GM10266 (cell line): ENCODE results near the gene CAPN7.
"Not testable (repeated sequence)": the region's sequence is repeated elsewhere in the genome, so short reads cannot be mapped to it uniquely, and the experiment has no call there.

Experiments
- DNase-seq: peaks from one replicate; pipeline ENCODE4 v3.0.0; 2012; ENCODE audit errors: extremely low spot score
- TF ChIP-seq, protein P1 (sequence below): IDR thresholded peaks from 2 replicates; pipeline ENCODE4 v1.5.1; 2012; ENCODE audit warnings: mild to moderate bottlenecking, low read depth; ENCODE audit not compliant: control insufficient read depth, insufficient read depth; ENCODE audit errors: missing control alignments

CAPN7 gene

DNA sequence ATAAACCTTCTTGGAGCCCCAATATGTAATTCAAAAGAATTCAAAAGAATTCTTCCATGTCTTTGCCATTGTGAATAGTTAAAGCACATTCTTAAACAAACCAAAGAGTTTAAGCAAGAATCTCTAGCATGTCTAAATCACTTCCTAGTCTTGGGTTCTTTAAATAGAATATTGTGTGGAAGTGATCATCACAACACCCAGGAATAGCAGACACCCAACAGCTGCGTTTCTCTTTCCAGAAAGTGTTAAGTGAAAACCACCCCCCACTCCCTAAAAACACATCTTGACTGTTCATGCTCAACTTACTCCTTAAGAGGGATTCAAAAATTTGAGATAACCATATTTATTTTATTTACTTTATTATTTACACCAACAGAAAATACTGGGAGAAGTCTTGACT lies 24.1 kb upstream of the CAPN7 start:
- TF ChIP-seq, protein P1, sequence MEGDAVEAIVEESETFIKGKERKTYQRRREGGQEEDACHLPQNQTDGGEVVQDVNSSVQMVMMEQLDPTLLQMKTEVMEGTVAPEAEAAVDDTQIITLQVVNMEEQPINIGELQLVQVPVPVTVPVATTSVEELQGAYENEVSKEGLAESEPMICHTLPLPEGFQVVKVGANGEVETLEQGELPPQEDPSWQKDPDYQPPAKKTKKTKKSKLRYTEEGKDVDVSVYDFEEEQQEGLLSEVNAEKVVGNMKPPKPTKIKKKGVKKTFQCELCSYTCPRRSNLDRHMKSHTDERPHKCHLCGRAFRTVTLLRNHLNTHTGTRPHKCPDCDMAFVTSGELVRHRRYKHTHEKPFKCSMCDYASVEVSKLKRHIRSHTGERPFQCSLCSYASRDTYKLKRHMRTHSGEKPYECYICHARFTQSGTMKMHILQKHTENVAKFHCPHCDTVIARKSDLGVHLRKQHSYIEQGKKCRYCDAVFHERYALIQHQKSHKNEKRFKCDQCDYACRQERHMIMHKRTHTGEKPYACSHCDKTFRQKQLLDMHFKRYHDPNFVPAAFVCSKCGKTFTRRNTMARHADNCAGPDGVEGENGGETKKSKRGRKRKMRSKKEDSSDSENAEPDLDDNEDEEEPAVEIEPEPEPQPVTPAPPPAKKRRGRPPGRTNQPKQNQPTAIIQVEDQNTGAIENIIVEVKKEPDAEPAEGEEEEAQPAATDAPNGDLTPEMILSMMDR, result no peak
- DNase-seq, result no peak

DNA sequence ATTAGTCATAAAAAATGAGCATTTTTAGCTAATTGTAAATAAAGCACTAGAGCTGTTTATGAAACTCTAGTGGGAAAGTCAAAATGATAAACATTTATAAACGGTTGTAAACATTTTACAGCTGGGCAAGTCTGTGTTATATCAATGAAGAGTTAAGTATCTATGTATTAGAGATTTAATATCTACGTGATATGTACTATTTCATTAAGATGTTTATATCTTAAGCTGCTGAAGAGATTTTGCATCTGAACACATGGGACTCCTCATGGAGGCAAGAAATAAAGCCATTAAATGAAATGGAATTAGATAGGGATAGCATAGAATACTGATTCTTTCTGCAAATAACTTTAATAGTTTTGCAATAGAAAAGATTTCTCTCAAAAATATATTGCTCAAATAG lies 23.0 kb upstream of the CAPN7 start:
- TF ChIP-seq, protein P1, result no peak
- no peak for DNase-seq

DNA sequence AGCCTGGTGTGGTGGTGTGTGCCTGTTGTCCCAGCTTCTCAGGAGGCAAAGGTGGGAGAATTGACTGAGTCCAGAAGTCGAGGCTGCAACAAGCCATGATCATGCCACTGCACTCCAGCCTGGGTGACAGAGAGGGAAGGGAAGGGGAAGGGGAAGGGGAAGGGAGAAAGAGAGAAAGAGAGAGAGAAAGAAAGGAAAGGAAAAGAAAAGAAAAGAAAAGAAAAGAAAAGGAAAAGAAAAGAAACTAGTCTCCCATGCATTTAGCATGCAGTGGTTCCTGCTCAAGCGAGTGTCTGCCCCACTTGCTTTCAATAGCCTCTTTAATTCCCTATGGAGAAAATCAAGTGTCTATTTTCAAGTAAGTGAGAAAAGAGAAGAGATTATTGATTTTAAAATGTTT lies 20.6 kb upstream of the CAPN7 start:
- DNase-seq, result no peak
- TF ChIP-seq, protein P1, result no peak

DNA sequence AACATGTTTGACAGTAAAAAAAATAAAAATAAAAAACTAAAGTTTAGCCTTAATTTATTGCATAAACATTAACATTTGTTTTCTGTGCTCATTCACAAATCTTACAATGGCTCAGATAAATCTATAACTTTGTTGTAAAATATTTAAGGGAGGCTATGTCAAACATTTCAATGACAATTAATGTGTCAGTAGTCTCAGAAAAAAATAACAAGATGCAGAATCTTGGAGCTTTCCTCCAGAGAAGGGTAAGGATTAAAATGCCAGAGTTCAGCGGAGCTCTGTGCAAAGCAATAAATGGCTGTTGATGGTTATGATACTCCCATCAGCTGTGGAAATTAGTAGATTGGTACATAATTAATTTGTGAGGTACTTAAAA lies 20.0 kb upstream of the CAPN7 start:
- DNase-seq, result no peak
- TF ChIP-seq, protein P1, result no peak

DNA sequence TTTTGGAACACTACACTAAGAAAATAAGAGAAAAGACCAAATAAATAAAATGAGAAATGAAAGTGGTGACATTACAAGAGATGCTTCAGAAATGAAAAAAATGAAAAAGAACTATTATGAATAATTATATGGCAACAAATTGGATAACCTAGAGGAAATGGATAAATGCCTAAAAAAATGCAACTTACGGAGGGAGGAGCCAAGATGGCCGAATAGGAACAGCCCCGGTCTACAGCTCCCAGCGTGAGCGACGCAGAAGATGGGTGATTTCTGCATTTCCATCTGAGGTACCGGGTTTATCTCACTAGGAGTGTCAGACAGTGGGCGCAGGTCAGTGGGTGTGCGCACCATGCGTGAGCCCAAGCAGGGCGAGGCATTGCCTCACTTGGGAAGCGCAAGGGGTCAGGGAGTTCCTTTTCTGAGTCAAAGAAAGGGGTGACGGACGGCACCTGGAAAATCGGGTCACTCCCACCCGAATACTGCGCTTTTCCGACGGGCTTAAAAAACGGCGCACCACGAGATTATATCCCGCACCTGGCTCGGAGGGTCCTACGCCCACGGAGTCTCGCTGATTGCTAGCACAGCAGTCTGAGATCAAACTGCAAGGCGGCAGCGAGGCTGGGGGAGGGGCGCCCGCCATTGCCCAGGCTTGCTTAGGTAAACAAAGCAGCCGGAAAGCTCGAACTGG lies 19.4 kb upstream of the CAPN7 start:
- DNase-seq, result not testable (repeated sequence)

DNA sequence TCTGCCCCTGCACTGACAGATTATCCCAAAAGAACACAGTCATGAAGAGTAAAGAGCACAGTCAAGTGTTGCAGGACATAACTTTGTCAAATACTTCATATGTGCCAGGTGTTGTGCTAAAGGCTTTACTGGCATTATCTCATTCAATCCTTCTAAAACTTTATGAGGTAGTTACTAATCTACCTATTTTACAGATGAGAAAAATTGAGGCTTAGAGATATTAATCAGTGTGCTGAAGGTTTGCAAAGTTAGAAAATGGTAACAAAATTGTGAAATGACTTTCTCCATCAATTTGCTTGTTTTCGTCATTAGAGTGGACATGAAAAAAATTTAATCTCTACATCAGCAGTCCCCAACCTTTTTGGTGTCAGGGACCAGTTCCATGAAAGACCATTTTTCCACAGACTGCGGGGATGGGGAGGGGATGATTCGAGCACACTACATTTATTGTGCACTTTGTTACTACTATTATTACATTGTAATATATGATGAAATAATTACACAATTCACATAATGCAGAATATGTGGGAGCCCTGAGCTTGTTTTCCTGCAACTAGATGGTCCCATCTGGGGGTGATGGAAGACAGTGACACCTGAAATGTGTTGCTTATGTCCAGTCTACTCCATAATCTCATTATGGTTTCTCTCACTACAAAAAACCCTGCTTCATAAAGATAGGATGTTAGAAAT lies 8.6 kb upstream of the CAPN7 start:
- DNase-seq, result no peak
- TF ChIP-seq, protein P1, result no peak

DNA sequence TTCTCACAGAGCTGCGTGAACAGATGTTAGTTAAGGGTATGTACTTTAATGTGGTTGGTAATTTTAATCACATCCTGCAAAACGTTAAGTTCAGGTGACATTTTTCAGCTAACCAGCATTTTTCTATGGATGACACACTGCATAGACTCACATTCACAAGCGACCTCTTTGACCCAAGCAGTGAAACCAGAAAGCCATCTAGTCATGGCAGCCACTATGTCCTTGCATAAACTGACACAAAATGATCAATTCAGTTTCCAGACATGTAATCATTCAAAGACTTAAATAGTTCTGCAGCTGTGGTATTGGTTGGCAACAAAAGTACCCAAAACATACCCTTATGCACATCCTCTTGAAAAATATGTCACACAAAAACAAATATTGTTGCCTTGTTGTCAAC lies 7.4 kb upstream of the CAPN7 start:
- TF ChIP-seq, protein P1, result no peak
- DNase-seq, result no peak

DNA sequence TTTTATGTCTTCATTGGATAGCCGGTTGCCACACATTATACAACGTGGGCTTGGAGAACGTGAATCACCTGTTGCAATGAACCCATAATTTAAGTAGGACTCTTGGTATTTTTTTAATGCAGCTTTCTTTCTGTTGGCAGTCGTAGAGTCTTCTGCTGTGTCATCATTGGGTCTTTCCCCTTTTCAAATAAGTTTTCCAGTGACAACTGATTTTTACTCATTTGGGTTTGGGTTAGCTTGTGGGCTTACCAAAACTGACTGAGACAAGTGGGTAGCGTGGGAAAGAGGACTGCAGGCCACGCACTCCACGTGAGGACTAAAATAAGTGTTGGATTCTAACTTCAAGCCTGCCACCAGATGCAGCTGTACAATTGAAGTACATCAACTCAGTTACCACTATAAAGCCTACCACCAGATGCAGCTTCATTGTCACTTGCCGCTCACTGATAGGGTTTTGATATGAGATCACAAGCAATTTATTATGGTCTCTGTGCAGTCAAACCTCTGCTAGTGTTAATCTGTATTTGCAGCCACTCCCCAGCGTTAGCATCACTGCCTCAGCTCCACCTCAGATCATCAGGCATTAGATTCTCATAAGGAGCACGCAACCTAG lies 6.4 kb upstream of the CAPN7 start:
- no peak for DNase-seq

More for the DNA sequence above, 6.4 kb upstream of the CAPN7 start:
- TF ChIP-seq, protein P1, result no peak
